Duodenal mucosa (tissue), 2 donors: ENCODE data around the gene GRHL1.

Experiments
- H3K27ac ChIP-seq: one replicate; pipeline ENCODE4 v1.7.0; 2013; ENCODE audit warnings: low read depth, low read length
- H3K27me3 ChIP-seq, 2 donors: one replicate each; pipeline ENCODE4 v1.7.0; 2013; ENCODE audit warnings: low read length in 2 of 2, control low read depth in 1 of 2; ENCODE audit not compliant: insufficient read depth in 2 of 2, control insufficient read depth in 1 of 2
- H3K36me3 ChIP-seq, 2 donors: one replicate each; pipeline ENCODE4 v1.7.0; 2013; ENCODE audit warnings: low read length in 2 of 2, control low read depth in 1 of 2; ENCODE audit not compliant: insufficient read depth in 2 of 2, control insufficient read depth in 1 of 2
- H3K4me1 ChIP-seq, 2 donors: one replicate each; pipeline ENCODE4 v1.7.0; 2013; ENCODE audit warnings: low read length in 2 of 2, control low read depth in 1 of 2; ENCODE audit not compliant: insufficient read depth in 2 of 2, control insufficient read depth in 1 of 2
- H3K4me3 ChIP-seq, 2 donors: one replicate each; pipeline ENCODE4 v1.7.0; 2013; ENCODE audit warnings: low read length in 2 of 2, low read depth in 1 of 2
- H3K9ac ChIP-seq, 2 donors: one replicate each; pipeline ENCODE4 v1.7.0; 2013; ENCODE audit warnings: low read length in 2 of 2, low read depth in 1 of 2
- H3K9me3 ChIP-seq, 2 donors: one replicate each; pipeline ENCODE4 v1.7.0; 2013; ENCODE audit warnings: low read length in 2 of 2, control low read depth in 1 of 2; ENCODE audit not compliant: control insufficient read depth in 1 of 2

GRHL1 gene

GRCh38 chr2:10002681-10003080 is 51.2 kb downstream of the GRHL1 start:
- no peak overlapping the region for H3K9ac ChIP-seq
- H3K27me3 ChIP-seq: no peaks in the 10 kb centered on the region
- H3K4me3 ChIP-seq: no peak overlapping the region
- no peaks in the 10 kb centered on the region for H3K9me3 ChIP-seq
- no peak overlapping the region for H3K27ac ChIP-seq
- H3K36me3 ChIP-seq: no peaks in the 10 kb centered on the region
- peaks cover 0 to 1% of the 10 kb centered on the region in 2 donors for H3K4me1 ChIP-seq

- Histone ChIP-seq H3K27me3 (no peaks in the 10 kb centered on the region), H3K9me3 (no peaks in the 10 kb centered on the region), H3K4me1 (peaks cover 4 to 7% of the 10 kb centered on the region in 2 donors), H3K9ac (no peak overlapping the region), H3K36me3 (no peaks in the 10 kb centered on the region), H3K4me3 (no peak overlapping the region), H3K27ac (no peak overlapping the region)
These were observed 52.0 kb downstream of the GRHL1 start for GRCh38 chr2:10003206-10004125.

- H3K4me1 ChIP-seq: peaks cover 8 to 14% of the 10 kb centered on the region in 2 donors
- H3K27me3 ChIP-seq: no peaks in the 10 kb centered on the region
- H3K27ac ChIP-seq: no peak overlapping the region
- no peak overlapping the region for H3K9ac ChIP-seq
- H3K4me3 ChIP-seq: no peak overlapping the region
- no peaks in the 10 kb centered on the region for H3K36me3 ChIP-seq
- H3K9me3 ChIP-seq: no peaks in the 10 kb centered on the region
These were observed 52.9 kb downstream of the GRHL1 start for GRCh38 chr2:10004401-10004800.

GRCh38 chr2:10004836-10005235 is 53.3 kb downstream of the GRHL1 start:
- H3K27ac ChIP-seq: no peak overlapping the region
- H3K9me3 ChIP-seq: no peaks in the 10 kb centered on the region

GRCh38 chr2:10005461-10006235 is 54.2 kb downstream of the GRHL1 start:
- H3K9me3 ChIP-seq: no peaks in the 10 kb centered on the region
- no peaks in the 10 kb centered on the region for H3K27me3 ChIP-seq
- H3K9ac ChIP-seq: no peak overlapping the region
- H3K4me1 ChIP-seq: peaks cover 14 to 17% of the 10 kb centered on the region in 2 donors
- H3K27ac ChIP-seq: no peak overlapping the region
- H3K4me3 ChIP-seq: no peak overlapping the region
- no peaks in the 10 kb centered on the region for H3K36me3 ChIP-seq

More at GRCh38 chr2:10004836-10005235, 53.3 kb downstream of the GRHL1 start:
- H3K4me1 ChIP-seq: peaks cover 11 to 14% of the 10 kb centered on the region in 2 donors
- H3K9ac ChIP-seq: no peak overlapping the region
- H3K36me3 ChIP-seq: no peaks in the 10 kb centered on the region
- no peaks in the 10 kb centered on the region for H3K27me3 ChIP-seq
- H3K4me3 ChIP-seq: no peak overlapping the region

GRCh38 chr2:10006236-10007161 is 55.0 kb downstream of the GRHL1 start:
- H3K4me1 ChIP-seq: peaks cover 14 to 19% of the 10 kb centered on the region in 2 donors
- no peaks in the 10 kb centered on the region for H3K9me3 ChIP-seq
- H3K9ac ChIP-seq: no peak overlapping the region
- H3K27me3 ChIP-seq: no peaks in the 10 kb centered on the region
- no peak overlapping the region for H3K4me3 ChIP-seq
- no peak overlapping the region for H3K27ac ChIP-seq
- H3K36me3 ChIP-seq: no peaks in the 10 kb centered on the region

- no peaks in the 10 kb centered on the region for H3K9me3 ChIP-seq
- no peaks in the 10 kb centered on the region for H3K27me3 ChIP-seq
- H3K27ac ChIP-seq: no peak overlapping the region
- H3K36me3 ChIP-seq: no peaks in the 10 kb centered on the region
- peaks cover 14 to 19% of the 10 kb centered on the region in 2 donors for H3K4me1 ChIP-seq
- H3K4me3 ChIP-seq: no peak overlapping the region
- no peak overlapping the region for H3K9ac ChIP-seq
These were observed 55.9 kb downstream of the GRHL1 start for GRCh38 chr2:10007435-10007834.

GRCh38 chr2:10007921-10008808 is 56.7 kb downstream of the GRHL1 start:
- Histone ChIP-seq H3K9ac (no peak overlapping the region), H3K4me3 (no peak overlapping the region), H3K27me3 (no peaks in the 10 kb centered on the region), H3K9me3 (no peaks in the 10 kb centered on the region), H3K4me1 (peaks cover 14 to 19% of the 10 kb centered on the region in 2 donors), H3K36me3 (no peaks in the 10 kb centered on the region), H3K27ac (no peak overlapping the region)

- no peak overlapping the region for H3K27ac ChIP-seq
These were observed 57.3 kb downstream of the GRHL1 start for GRCh38 chr2:10008809-10009176.

More at GRCh38 chr2:10008809-10009176, 57.3 kb downstream of the GRHL1 start:
- Histone ChIP-seq H3K9me3 (no peaks in the 10 kb centered on the region), H3K9ac (no peak overlapping the region), H3K4me3 (no peak overlapping the region), H3K36me3 (no peaks in the 10 kb centered on the region), H3K4me1 (peaks cover 14 to 19% of the 10 kb centered on the region in 2 donors), H3K27me3 (no peaks in the 10 kb centered on the region)
